Daoy (cell line): ENCODE data around the gene SPANXD. TPM values are rescaled to one million over a fixed set of nuclear protein-coding genes. Genes with fewer than 3 reads are reported as not detected.
"Not testable (repeated sequence)": the region's sequence is repeated elsewhere in the genome, so short reads cannot be mapped to it uniquely, and the experiment has no call there.

Experiments
- DNase-seq: peaks from one replicate; pipeline ENCODE4 v3.0.0-alpha.2; 2015; ENCODE audit warnings: low read depth
- total RNA-seq: library from RNA; depleted of rRNA; stranded (reverse); fragments of >200 nt; shearing (Covaris generic); gene quantifications from 2 replicates; pipeline ENCODE4 v1.2.3, GENCODE V29; 2014; rRNA removed

The SPANXD gene, protein sequence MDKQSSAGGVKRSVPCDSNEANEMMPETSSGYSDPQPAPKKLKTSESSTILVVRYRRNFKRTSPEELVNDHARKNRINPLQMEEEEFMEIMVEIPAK
- 1.5 TPM in 1 of 2 replicates, not detected in the other for total RNA-seq

GRCh38 chrX:141698639-141699038, at the start of gene SPANXD:
Gene SPANXD (minus strand): TSS chrX:141698739. CDS start chrX:141698405, 334 bp downstream.
- DNase-seq = not testable (repeated sequence)

DNA sequence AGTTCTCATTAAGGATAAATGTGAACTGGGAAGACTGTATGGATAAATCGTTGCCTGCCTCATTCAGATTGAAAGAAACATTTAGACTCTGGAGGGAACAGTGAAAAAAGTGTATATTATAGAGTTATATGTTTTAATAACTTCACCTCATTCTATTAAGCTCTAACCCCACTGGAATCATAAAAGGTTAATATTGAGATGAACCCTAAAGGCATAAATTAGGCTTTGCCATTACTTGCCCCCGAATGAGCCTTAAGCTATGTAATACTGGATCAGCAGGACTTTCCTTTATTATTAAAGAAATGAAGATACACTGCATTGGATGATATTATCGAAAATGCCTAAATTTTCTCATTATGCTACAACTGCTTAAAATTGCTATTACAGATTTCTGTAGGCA, 44.1 kb upstream of the SPANXD start:
- DNase-seq = no peak

DNA sequence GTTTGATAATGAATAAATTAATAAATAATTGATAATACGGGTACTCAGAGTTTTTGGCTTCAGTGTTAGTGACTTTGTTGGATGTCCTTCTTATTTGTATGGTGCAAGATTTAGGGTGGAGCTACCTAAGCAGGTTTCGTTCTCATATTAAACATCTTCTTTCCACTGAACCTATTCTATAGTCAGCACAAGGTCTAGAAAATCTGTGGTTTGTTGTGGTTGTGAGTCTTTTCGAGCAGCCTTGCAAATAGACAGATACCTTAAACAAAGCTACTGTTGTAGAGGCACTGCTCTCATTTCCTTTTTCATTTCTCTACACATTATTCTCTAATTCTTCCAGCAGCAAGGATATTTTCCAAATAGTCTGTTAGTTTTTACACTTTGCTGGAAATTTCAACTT, 38.1 kb upstream of the SPANXD start:
- DNase-seq = no peak

GRCh38 chrX:141733371-141733770, 34.8 kb upstream of the SPANXD start:
- no peak for DNase-seq

DNA sequence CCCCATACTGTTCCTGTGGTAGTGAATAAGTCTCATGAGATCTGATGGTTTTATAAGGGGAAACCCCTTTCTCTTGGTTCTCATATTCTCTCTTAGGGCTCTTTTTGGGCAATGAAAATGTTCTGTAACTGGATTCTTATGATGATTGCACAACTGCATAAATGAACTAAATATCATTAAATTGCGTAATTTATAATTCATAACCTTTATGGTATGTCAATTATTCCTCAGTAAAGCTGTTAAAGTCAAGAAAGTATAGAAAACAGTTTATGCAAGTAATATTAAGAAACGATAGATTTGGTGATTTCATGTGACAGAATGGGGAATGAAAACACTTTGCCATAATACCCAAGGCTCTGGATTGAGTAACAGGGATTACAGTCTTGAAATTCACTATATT, 33.5 kb upstream of the SPANXD start:
- DNase-seq = no peak

DNA sequence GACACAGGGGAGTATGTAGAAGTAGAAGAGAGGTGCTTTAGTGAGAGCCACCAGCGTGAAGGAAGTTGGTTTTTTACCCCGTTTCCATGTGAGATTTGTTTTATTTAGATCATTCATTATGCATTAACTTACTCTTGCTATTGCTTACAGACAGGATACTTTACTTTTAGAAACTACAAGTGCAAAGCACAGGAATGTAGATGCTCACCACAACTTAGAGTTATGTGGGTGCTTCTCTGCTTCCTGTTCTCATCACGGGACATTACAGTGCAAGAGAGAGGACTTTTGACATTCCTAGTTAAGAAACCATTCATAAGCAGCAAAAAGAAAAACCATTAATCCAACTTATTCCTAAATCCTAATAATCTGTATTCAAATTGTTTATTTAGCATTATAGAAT, 25.6 kb upstream of the SPANXD start:
- no peak for DNase-seq

- DNase-seq = no peak
Observed at GRCh38 chrX:141714680-141715079, 16.1 kb upstream of the SPANXD start.

DNA sequence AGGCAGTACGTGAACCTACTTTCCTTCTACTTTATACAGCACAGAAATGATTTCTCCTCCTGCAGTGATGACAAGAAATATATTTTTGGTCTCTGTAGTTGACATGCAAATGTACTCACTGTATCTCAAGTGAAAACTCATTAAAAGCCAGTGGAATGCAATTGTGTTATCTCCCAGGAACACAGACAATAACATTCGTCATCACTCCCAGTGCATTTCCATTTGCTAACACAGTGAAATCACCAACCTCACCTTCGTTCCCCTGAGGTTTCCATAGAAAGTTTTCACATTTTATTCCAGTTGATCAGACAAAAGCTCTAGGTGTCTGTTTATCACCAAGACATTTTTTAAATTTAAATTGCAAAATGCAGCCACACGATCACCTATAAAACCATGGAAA, 2.5 kb upstream of the SPANXD start:
- peak; percentile 25 for DNase-seq

- DNase-seq = no peak
Observed at GRCh38 chrX:141673946-141674345, 24.6 kb downstream of the SPANXD start.

DNA sequence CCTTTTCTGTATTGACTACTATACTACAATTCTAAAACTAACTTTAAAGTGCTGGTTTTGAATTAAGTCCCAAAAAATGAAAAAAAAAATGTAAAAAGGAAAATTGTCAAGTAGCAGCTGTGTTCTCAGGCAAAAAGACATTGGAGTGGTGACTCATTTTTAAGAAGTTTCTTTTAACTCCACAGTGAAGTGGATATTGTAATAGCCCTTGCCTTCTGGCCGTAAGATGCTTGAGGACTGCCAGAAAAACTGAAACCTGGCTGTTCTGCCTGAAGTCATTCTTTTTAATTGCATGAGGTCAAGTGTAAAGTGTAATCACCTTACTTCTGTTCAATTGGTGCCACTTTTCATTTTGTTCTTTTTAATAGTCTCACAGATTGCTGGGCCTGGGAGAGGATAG, 28.9 kb downstream of the SPANXD start:
- no peak for DNase-seq

DNA sequence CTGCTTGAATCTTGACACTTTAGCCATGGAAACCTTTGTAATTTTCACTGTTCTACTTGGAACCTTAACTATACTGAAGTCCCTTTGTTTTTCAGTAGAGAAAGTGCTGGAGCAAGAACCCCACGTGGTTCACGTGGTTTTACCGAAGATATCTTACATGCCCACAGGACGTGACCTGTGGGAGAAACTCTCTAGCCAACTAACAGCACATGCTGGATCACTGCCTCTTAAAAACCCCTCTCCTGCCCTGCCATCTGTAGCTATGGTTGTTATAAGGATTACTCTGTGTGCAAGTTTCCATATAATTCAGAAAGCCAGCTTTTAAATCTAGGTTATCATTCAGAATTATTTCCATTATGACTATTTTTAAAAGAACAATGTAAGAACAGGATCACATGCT, 30.2 kb downstream of the SPANXD start:
- DNase-seq = no peak

DNA sequence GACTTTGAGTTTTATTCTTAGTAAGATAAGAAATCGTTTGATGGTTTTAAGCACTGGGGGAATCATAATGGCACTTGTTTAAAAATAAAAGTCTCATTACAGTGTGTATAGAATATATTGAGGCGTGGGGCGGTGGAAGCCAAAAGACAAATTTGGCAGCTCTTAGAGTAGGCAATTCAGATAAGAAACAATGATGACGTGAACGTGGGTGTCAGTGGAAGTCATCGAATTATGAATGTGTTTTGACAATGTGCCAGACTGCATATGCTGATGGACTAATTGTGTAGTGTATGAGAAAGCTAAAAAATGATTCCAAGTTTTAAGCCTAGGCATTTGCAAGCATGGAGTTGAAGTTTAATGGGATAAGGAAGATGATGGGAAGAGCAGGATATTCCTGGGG, 35.8 kb downstream of the SPANXD start:
- DNase-seq = no peak

DNA sequence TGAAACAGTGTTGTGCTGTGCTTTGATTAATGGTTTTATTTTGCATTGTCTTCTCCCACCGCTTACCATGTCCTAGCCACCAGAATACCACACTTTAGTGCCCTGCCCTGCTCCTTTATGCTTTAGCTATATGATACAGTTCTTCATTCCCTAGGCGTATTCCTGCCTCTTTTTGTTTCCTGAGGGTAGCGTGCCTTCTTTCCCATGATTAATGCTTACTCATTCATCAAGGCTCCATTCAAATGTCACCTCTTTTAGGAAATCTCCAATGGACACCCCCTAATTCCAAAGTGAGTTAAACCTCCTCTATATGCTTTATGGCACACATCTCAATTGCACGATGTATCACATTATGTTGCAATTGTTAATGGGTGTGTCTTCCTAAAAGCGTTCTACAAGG, 46.3 kb downstream of the SPANXD start:
- peak; percentile 1 for DNase-seq

Other genes with a start within 250 kb of the SPANXD start
- gene SPANXA1, start 114.0 kb downstream of the SPANXD start, total RNA-seq = 25.7 TPM in 1 of 2 replicates, not detected in the other
- 25.7 and 64.6 TPM in 2 replicates for gene SPANXA2, start 109.0 kb downstream of the SPANXD start, total RNA-seq
- not detected in 2 replicates for gene MAGEC3, start 139.6 kb upstream of the SPANXD start, total RNA-seq
- 3.9 and 6.7 TPM in 2 replicates for gene MAGEC1, start 205.2 kb upstream of the SPANXD start, total RNA-seq